ENCODE results near the gene FAM20B. TPM values are rescaled to one million over a fixed set of nuclear protein-coding genes. Genes with fewer than 3 reads are reported as not detected.
A peak's percentile ranks its signal among the peaks of the same experiment; 100 is the strongest.

The FAM20B gene
- total RNA-seq, 8 experiments from 2014 or later = 28.0 to 40.5 (median 33.2) TPM

DNA sequence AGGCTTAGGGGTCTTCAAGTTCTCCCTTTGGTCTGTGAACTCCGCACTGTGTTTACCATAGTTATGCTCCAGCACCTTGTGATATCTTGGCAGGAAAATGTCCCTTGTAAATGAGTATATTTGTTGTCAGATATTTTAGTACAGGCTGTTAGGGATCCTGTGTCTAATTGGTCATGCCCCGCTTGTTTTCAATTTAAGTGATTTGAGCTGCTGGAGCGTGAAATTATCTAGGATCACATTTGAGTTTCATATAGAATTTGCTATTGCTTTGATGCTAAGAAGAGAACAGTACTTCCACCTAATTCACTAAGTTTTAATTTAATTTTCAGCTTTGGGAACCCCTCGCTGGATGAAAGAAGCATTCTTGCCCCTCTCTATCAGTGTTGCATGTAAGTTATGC, 40.8 kb downstream of the FAM20B start:
- WGBS, 10 experiments = 87 to 100% (median 94%) methylated on average over 2 to 4 of the region's 4 CpGs; no CpG with 5 or more reads in 1 of the 10 experiments
- no peak for ATAC-seq (replicated peaks in 6 of 8)
- in situ Hi-C loops (cut with MboI; ENCODE audit: low pct_unique_long_range_greater_than_20kb in 2 of 9, low sequenced_read_pairs in 9 of 9, unreplicated experiment in 9 of 9) = no loop called here
- Histone ChIP-seq H3K27ac (no peak overlapping the region), H3K4me3 (no peak overlapping the region), H3K4me1 (replicated peaks in 1 of 2) (no peaks in the 10 kb centered on the region)

DNA sequence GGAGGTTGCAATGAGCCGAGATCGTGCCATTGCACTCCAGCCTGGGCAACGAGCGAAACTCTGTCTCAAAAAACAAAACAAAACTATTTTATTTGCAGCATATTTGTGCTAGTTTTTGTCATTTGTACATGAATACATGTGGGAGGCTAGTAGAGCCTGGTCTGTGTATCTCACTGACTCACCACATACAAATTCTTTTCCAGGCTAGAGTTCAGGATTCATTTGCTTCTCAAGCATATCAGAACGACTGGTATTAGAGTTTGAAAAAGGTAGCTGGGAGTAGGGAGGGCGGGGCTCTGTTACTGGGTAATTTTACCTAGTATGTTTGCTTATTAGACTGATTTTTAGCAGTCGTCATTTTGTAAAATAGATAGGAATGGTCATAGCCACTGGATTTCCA, 51.7 kb downstream of the FAM20B start:
- Histone ChIP-seq H3K27ac (no peak overlapping the region), H3K4me3 (no peak overlapping the region), H3K4me1 (replicated peaks in 1 of 2) (peaks cover 0 to 5% of the 10 kb centered on the region in 2 donors)
- no peak for ATAC-seq (replicated peaks in 6 of 8)
- WGBS, 10 experiments = 76 to 100% (median 92%) methylated on average over 1 to 7 of the region's 7 CpGs; no CpG with 5 or more reads in 2 of the 10 experiments
- in situ Hi-C loops (cut with MboI; ENCODE audit: low pct_unique_long_range_greater_than_20kb in 2 of 9, low sequenced_read_pairs in 9 of 9, unreplicated experiment in 9 of 9) = loop anchor here in 6 of 9 experiments (10.0 to 25.0 kb wide), 2 partner anchors 285 to 287 kb away; partner anchors contain the start of gene AXDND1 (in 6 of the 6)

DNA sequence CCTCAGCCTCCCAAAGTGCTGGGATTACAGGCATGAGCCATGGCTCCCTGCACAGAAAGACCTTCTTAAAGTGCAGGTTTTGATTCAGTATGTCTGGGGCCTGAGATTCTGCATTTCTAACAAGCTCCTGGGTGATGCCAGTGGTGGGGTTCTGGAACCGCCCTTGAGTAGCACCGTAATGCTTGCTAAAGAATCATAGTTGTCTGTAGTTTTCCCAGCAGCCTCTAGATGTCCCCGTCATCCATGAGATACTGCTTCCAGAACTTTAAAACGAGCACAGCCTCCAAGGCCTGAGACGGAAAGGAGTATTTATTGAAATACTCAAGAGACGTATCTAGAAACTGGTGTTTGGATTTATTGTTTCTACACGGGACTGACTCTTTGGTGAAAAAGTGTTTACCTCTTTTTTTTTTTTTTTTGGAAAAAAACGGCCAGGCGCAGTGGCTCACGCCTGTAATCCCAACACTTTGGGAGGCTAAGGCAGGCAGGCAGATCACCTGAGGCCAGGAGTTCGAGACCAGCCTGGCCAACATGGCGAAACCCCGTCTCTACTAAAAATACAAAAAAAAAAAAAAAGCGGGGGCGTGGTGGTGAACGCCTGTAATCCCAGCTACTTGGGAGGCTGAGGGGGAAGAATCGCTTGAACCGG, 53.5 kb downstream of the FAM20B start:
- Histone ChIP-seq H3K4me3 (no peak overlapping the region), H3K27ac (no peak overlapping the region), H3K4me1 (replicated peaks in 1 of 2) (peaks cover 2 to 9% of the 10 kb centered on the region in 2 donors)
- in situ Hi-C loops (cut with MboI; ENCODE audit: low pct_unique_long_range_greater_than_20kb in 2 of 9, low sequenced_read_pairs in 9 of 9, unreplicated experiment in 9 of 9) = loop anchor here in 6 of 9 experiments (10.0 to 25.0 kb wide), 2 partner anchors 283 to 286 kb away; partner anchors contain the start of gene AXDND1 (in 6 of the 6)
- 9 to 80% (median 56%) methylated on average over 4 to 18 of the region's 18 CpGs; no CpG with 5 or more reads in 1 of the 10 experiments for WGBS, 10 experiments
- ATAC-seq (replicated peaks in 6 of 8) = peak in 3 of 8 experiments; percentile 4 to 15 (median 9)

- no peak overlapping the region for H3K27ac ChIP-seq
- ATAC-seq (replicated peaks in 6 of 8) = no peak
- WGBS, 10 experiments = 17 to 100% (median 67%) methylated on average over 1 to 16 of the region's 18 CpGs
- H3K4me1 ChIP-seq (replicated peaks in 1 of 2) = peaks cover 2 to 9% of the 10 kb centered on the region in 2 donors
- H3K4me3 ChIP-seq = peak overlapping the region; percentile 42 to 66 (median 61)
- in situ Hi-C loops (cut with MboI; ENCODE audit: low pct_unique_long_range_greater_than_20kb in 2 of 9, low sequenced_read_pairs in 9 of 9, unreplicated experiment in 9 of 9) = loop anchor here in 5 of 9 experiments (25.0 kb wide), 1 partner anchor 281 kb away; the partner anchor contains the start of gene AXDND1 (in 5 of the 5)
Observed at GRCh38 chr1:179080866-179081686, 55.4 kb downstream of the FAM20B start.

- H3K4me1 ChIP-seq (replicated peaks in 1 of 2) = peaks cover 2 to 9% of the 10 kb centered on the region in 2 donors
- peak within 1 kb of the TSS in 1 of 2 donors; percentile 8 for H3K27ac ChIP-seq
- in situ Hi-C loops (cut with MboI; ENCODE audit: low pct_unique_long_range_greater_than_20kb in 2 of 9, low sequenced_read_pairs in 9 of 9, unreplicated experiment in 9 of 9) = loop anchor here in 5 of 9 experiments (25.0 kb wide), 1 partner anchor 280 kb away; the partner anchor contains the start of gene AXDND1 (in 5 of the 5)
- peak within 1 kb of the TSS; percentile 42 to 66 (median 61) for H3K4me3 ChIP-seq
- WGBS, 10 experiments = 0 to 13% (median 3%) methylated on average over 9 to 27 of the region's 51 CpGs; no CpG with 5 or more reads in 7 of the 10 experiments
- peak; percentile 84 to 93 (median 93) for ATAC-seq (replicated peaks in 6 of 8)
Observed at GRCh38 chr1:179081687-179082332, 56.1 kb downstream of the FAM20B start, which contains the start of gene TOR3A. Gene TOR3A, plus strand, starts transcription at chr1:179082070. Its CDS starts 59 bp downstream, at chr1:179082129.

DNA sequence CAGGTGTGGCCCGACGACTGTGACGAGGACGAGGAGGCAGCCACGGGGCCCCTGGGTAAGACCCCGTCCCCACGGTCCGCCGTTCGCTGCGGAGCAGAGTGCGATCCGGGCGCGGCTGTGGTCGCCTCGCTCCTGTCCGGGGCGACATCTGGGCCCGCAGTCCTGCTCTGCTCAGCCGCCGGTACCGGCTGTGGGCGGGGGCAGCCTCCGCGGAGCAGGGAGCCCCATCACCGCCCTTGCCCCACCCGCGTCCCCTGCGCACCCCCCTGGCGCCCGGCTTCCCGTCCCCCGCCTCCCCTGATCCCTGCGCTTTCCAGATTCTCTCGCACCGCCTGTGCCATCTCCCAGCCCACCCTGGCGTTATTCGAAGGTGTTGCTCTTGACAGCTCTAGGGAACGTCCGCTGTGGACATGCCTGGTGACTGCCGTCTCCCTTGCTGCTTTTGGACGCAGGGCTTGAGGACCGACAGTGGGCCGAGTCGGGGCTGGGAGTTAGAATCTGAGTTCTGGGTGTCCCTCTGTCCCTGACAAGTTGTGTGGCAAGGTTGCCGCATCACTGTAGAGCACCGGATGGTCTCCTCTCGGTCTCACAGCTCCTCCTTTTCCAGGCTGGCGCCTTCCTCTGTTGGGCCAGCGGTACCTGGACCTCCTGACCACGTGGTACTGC, 56.8 kb downstream of the FAM20B start:
- WGBS, 10 experiments = 0 to 4% (median 1%) methylated on average over 4 to 13 of the region's 52 CpGs; no CpG with 5 or more reads in 4 of the 10 experiments
- Histone ChIP-seq H3K4me1 (replicated peaks in 1 of 2) (peaks cover 2 to 9% of the 10 kb centered on the region in 2 donors), H3K27ac (peak overlapping the region in 1 of 2 donors; percentile 8), H3K4me3 (peak overlapping the region; percentile 42 to 66 (median 61))
- peak; percentile 37 to 67 (median 57) for ATAC-seq (replicated peaks in 6 of 8)
- in situ Hi-C loops (cut with MboI; ENCODE audit: low pct_unique_long_range_greater_than_20kb in 2 of 9, low sequenced_read_pairs in 9 of 9, unreplicated experiment in 9 of 9) = loop anchor here in 5 of 9 experiments (25.0 kb wide), 1 partner anchor 280 kb away; the partner anchor contains the start of gene AXDND1 (in 5 of the 5)

DNA sequence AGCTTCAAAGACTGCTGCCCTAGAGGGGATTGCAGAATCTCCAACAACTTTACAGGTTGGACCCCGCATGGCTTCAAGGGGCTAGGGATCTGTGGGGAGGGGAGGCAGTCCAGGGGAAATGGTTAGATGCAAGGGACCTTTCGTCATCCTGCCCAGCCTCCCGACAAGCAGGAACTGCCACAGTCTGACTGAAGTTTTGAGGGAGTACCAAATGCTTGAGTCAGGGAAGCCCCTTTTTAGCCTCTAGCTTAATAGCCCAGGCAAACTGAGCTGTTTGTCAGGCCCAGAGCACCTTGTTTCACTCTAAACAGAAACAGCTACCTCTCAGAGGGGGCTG, 57.3 kb downstream of the FAM20B start:
- Histone ChIP-seq H3K4me3 (peak overlapping the region; percentile 42 to 66 (median 61)), H3K4me1 (replicated peaks in 1 of 2) (peaks cover 2 to 9% of the 10 kb centered on the region in 2 donors), H3K27ac (no peak overlapping the region)
- WGBS, 10 experiments = 0 to 11% (median 0%) methylated on average over 1 to 3 of the region's 3 CpGs; no CpG with 5 or more reads in 7 of the 10 experiments
- in situ Hi-C loops (cut with MboI; ENCODE audit: low pct_unique_long_range_greater_than_20kb in 2 of 9, low sequenced_read_pairs in 9 of 9, unreplicated experiment in 9 of 9) = loop anchor here in 5 of 9 experiments (25.0 kb wide), 1 partner anchor 279 kb away; the partner anchor contains the start of gene AXDND1 (in 5 of the 5)
- no peak for ATAC-seq (replicated peaks in 6 of 8)

DNA sequence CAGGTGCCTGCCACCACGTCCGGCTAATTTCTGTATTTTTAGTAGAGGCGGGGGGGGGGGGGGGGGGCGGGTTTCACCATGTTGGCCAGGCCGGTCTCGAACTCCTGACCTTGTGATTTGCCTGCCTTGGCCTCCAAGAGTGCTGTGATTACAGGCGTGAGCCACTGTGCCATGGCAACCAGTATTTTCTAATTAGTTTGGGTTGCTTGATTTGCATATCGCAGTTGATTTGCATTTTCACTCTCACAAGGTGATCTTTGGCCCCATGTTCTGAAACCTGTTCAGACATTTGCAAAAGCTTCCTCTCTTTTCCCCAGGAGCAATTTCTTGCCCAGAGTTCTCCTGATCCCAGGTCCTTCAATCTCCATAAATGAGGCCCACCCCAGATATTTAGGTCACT, 57.8 kb downstream of the FAM20B start:
- Histone ChIP-seq H3K27ac (no peak overlapping the region), H3K4me3 (no peak overlapping the region), H3K4me1 (replicated peaks in 1 of 2) (peaks cover 2 to 9% of the 10 kb centered on the region in 2 donors)
- ATAC-seq (replicated peaks in 6 of 8) = no peak
- in situ Hi-C loops (cut with MboI; ENCODE audit: low pct_unique_long_range_greater_than_20kb in 2 of 9, low sequenced_read_pairs in 9 of 9, unreplicated experiment in 9 of 9) = loop anchor here in 5 of 9 experiments (25.0 kb wide), 1 partner anchor 279 kb away; the partner anchor contains the start of gene AXDND1 (in 5 of the 5)
- 50 to 100% (median 100%) methylated on average over 1 to 7 of the region's 8 CpGs; no CpG with 5 or more reads in 5 of the 10 experiments for WGBS, 10 experiments

DNA sequence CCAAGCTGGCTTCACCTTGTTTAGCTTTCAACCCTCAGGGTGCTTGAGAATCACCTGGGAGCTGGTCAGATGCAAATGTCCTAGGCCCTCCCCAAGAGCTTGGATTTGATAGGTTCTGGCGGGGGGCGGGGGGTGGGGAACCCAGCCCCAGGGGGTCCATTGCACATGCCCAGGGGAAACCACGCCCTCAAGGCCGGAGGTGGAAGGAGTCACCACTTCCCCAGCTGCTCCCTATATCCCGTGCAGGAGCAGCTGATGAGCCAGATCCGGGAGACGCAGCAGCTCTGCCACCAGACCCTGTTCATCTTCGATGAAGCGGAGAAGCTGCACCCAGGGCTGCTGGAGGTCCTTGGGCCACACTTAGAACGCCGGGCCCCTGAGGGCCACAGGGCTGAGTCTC, 62.0 kb downstream of the FAM20B start:
- H3K27ac ChIP-seq = no peak overlapping the region
- no peak for ATAC-seq (replicated peaks in 6 of 8)
- WGBS, 10 experiments = 64% methylated on average over 6 of the region's 11 CpGs; no CpG with 5 or more reads in 9 of the 10 experiments
- peaks cover 20 to 27% of the 10 kb centered on the region in 2 donors for H3K4me1 ChIP-seq (replicated peaks in 1 of 2)
- H3K4me3 ChIP-seq = no peak overlapping the region
- in situ Hi-C loops (cut with MboI; ENCODE audit: low pct_unique_long_range_greater_than_20kb in 2 of 9, low sequenced_read_pairs in 9 of 9, unreplicated experiment in 9 of 9) = loop anchor here in 5 of 9 experiments (25.0 kb wide), 1 partner anchor 275 kb away; the partner anchor contains the start of gene AXDND1 (in 5 of the 5)

GRCh38 chr1:179089827-179090482, 64.3 kb downstream of the FAM20B start:
- 43 to 100% (median 82%) methylated on average over 1 to 10 of the region's 16 CpGs; no CpG with 5 or more reads in 5 of the 10 experiments for WGBS, 10 experiments
- Histone ChIP-seq H3K4me3 (no peak overlapping the region), H3K27ac (no peak overlapping the region), H3K4me1 (replicated peaks in 1 of 2) (peaks cover 17 to 22% of the 10 kb centered on the region in 2 donors)
- in situ Hi-C loops (cut with MboI; ENCODE audit: low pct_unique_long_range_greater_than_20kb in 2 of 9, low sequenced_read_pairs in 9 of 9, unreplicated experiment in 9 of 9) = loop anchor here in 5 of 9 experiments (25.0 kb wide), 1 partner anchor 272 kb away; the partner anchor contains the start of gene AXDND1 (in 5 of the 5)
- peak in 1 of 8 experiments; percentile 39 for ATAC-seq (replicated peaks in 6 of 8)

DNA sequence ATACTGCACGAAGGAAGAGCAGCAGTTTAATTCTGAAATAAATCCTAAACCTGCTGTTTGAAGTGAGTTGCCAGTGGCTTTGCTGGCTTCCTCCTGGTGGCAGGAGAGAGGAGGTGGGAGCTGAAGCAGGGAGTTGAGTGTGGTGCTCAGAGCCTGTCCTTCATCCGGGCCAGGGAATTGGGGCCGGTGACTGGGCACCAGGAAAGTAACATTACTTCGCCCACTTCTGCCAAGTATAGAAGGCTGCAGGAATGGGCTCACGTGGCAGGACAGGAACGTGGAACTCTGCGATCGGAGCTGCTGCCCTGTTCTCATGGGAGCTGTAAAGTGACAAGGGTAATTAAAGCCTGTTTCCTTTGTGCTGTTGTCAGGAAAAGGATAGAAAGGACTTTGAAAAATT, 64.8 kb downstream of the FAM20B start:
- H3K4me1 ChIP-seq (replicated peaks in 1 of 2) = peaks cover 17 to 22% of the 10 kb centered on the region in 2 donors
- H3K27ac ChIP-seq = peak overlapping the region in 1 of 2 donors; percentile 84
- 33 to 85% (median 75%) methylated on average over 1 to 8 of the region's 8 CpGs; no CpG with 5 or more reads in 2 of the 10 experiments for WGBS, 10 experiments
- H3K4me3 ChIP-seq = no peak overlapping the region
- in situ Hi-C loops (cut with MboI; ENCODE audit: low pct_unique_long_range_greater_than_20kb in 2 of 9, low sequenced_read_pairs in 9 of 9, unreplicated experiment in 9 of 9) = loop anchor here in 5 of 9 experiments (25.0 kb wide), 1 partner anchor 272 kb away; the partner anchor contains the start of gene AXDND1 (in 5 of the 5)
- ATAC-seq (replicated peaks in 6 of 8) = peak in 6 of 8 experiments; percentile 5 to 68 (median 32)

All from motor neuron (in vitro differentiated cells).